GM12874 (cell line): ENCODE measurements around the gene SVIL.

Experiments
- CTCF ChIP-seq: IDR thresholded peaks from 2 replicates; pipeline ENCODE4 v1.5.1; 2011; ENCODE audit warnings: low read depth, mild to moderate bottlenecking, control low read depth, low read length, moderate library complexity; ENCODE audit not compliant: insufficient read depth

Gene SVIL

GRCh38 chr10:29643771-29644501 is 9.2 kb upstream of the SVIL start:
- TF ChIP-seq CTCF = no peak

GRCh38 chr10:29642990-29643389 is 8.2 kb upstream of the SVIL start:
- no peak for TF ChIP-seq CTCF

GRCh38 chr10:29637537-29637936 is 2.8 kb upstream of the SVIL start:
- no peak for TF ChIP-seq CTCF

GRCh38 chr10:29636178-29636577 is 1.4 kb upstream of the SVIL start:
- TF ChIP-seq CTCF = no peak

GRCh38 chr10:29635711-29636144 is 957 bp upstream of the SVIL start:
- no peak for TF ChIP-seq CTCF

- TF ChIP-seq CTCF = no peak
These were observed 666 bp downstream of the SVIL start for GRCh38 chr10:29634105-29634504.

- TF ChIP-seq CTCF = no peak
These were observed 3.8 kb downstream of the SVIL start for GRCh38 chr10:29631049-29631339.
